ENCODE results near the gene ADCY5.

DNA sequence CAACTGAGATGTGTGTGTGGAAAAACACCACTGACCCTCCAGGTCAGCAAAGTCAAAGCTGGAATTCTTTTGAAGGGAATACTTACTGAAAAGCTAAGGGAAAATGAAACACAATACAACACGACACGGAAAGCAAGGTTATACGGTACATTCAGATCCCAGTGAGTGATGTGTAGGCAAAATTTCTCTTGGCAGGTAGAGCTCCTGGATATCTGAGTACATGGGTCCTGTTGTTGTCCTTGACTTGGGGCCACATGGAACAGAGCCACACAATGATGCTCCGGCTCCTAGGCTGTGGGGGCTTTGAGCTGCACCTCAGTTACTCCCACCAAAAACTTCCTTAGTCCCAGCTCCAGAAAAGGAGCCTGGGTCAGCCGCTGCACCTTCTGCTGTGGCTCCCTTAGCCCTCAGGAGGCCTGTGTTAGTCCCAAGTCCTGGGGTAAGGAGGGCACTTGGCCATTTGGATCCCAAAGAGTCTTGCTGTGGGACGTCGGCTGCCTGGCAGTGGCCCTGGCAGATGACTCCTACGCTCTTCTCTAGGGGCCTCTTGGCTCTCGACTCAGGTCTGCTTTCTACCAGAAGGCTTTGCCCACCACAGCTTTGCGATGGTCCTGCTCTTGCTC is 95.6 kb downstream of the ADCY5 start:
- no peak for TF ChIP-seq ZNF274 (IDR thresholded peaks at IDR 0.05; ENCODE audit: low read depth, low read length)
- no peak for TF ChIP-seq YY1 (IDR thresholded peaks at IDR 0.05; ENCODE audit: insufficient read depth, insufficient read length)

Data from NT2/D1 (cell line).